Natural killer cell (primary cell): ENCODE results near the gene FGB. TPM values are rescaled to one million over a fixed set of nuclear protein-coding genes. Genes with fewer than 3 reads are reported as not detected.

Experiments
- ATAC-seq, 3 donors: fragments of 150-1000 bp in 2 of 3; fragments of 200-7000 bp in 1 of 3; cut with Tn5 transposase; 1 replicate in 1 of 3; 2 replicates in 2 of 3; pipeline ENCODE4 v1.10.0; 2021; ENCODE audit warnings: mild to moderate bottlenecking in 2 of 3, moderate library complexity in 2 of 3
- DNase-seq, 2 donors: peaks; one replicate each; pipeline versions ENCODE4 v3.0.0 to v3.0.0-alpha.2; 2013 to 2021; ENCODE audit warnings: mixed read lengths in 1 of 2
- H3K27ac ChIP-seq: one replicate; pipeline ENCODE4 v1.5.1; 2013; ENCODE audit warnings: mild to moderate bottlenecking, low read length
- H3K27me3 ChIP-seq: one replicate; pipeline ENCODE4 v1.6.1; 2013; ENCODE audit warnings: low read length; ENCODE audit not compliant: control insufficient read depth, insufficient read depth
- H3K36me3 ChIP-seq: one replicate; pipeline ENCODE4 v1.6.1; 2013; ENCODE audit warnings: low read length; ENCODE audit not compliant: control insufficient read depth, insufficient read depth
- H3K4me1 ChIP-seq: one replicate; pipeline ENCODE4 v1.6.1; 2013; ENCODE audit warnings: low read length; ENCODE audit not compliant: control insufficient read depth, insufficient read depth
- H3K4me3 ChIP-seq: one replicate; pipeline ENCODE4 v1.5.1; 2013; ENCODE audit warnings: low read length
- H3K9me3 ChIP-seq: one replicate; pipeline ENCODE4 v1.6.1; 2013; ENCODE audit warnings: low read length; ENCODE audit not compliant: control insufficient read depth, insufficient read depth
- H3K27ac Mint-ChIP-seq, 2 donors: one replicate each; pipeline ENCODE4 v1.8.0; 2022; ENCODE audit warnings: mild to moderate bottlenecking in 2 of 2, mixed read lengths in 2 of 2, moderate library complexity in 1 of 2
- H3K27me3 Mint-ChIP-seq, 2 donors: one replicate each; pipeline ENCODE4 v1.8.0; 2022; ENCODE audit warnings: low read depth in 2 of 2, mixed read lengths in 2 of 2
- H3K36me3 Mint-ChIP-seq: one replicate; pipeline ENCODE4 v1.8.0; 2022; ENCODE audit warnings: mixed read lengths
- H3K4me1 Mint-ChIP-seq, 2 donors: one replicate each; pipeline ENCODE4 v1.8.0; 2022; ENCODE audit warnings: mixed read lengths in 2 of 2
- H3K4me3 Mint-ChIP-seq: one replicate; pipeline ENCODE4 v1.8.0; 2022; ENCODE audit warnings: mild to moderate bottlenecking, moderate library complexity, mixed read lengths
- H3K9me3 Mint-ChIP-seq, 2 donors: one replicate each; pipeline ENCODE4 v1.8.0; 2022; ENCODE audit warnings: mixed read lengths in 2 of 2
- CTCF ChIP-seq: fragments of 200-600 bp; IDR thresholded peaks from one replicate; pipeline ENCODE4 v1.8.0; 2022; ENCODE audit warnings: antibody characterized with exemption
- WGBS: methylation state at CpG from one replicate; pipeline ENCODE4 v1.1.7; 2013; ENCODE audit warnings: missing lambda C conversion rate; ENCODE audit not compliant: insufficient coverage; 5-methylcytosine and 5-hydroxymethylcytosine counted together
- intact Hi-C: fragments of 100-400 bp; cut with micrococcal nuclease; formaldehyde crosslinking; loops from one replicate; pipeline ENCODE4 v1.14.2; 2022
- total RNA-seq, 4 donors: library from RNA; stranded (reverse); fragments of 120-200 nt in 1 of 4; gene quantifications; one replicate each; pipeline versions ENCODE4 v1.2.3 to v1.2.4, GENCODE V29; 2013 to 2022

The FGB gene
- total RNA-seq, 3 donors from 2014 or later (not counting 1 experiment from before 2014, with no cell fraction given): not detected

DNA sequence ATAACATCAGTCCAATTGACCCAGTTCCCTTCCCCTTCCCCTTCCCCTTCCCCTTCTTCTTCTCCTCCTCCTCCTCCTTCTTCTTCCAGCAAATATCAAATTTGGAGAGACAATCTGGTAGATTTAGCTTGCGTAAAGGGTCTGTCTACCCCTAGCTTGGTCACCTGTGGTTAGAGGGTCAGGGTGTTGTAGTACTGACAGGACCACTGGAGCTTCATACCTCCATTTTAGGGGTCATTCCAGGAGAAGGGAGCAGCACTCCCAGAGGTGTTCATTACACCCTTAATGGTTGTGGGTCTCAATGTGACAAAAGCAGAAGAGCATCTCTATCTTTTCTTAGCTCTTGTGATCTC, 3.7 kb upstream of the FGB start:
- peaks cover 2% of the 10 kb centered on the region for H3K27me3 ChIP-seq
- no peaks in the 10 kb centered on the region for H3K9me3 Mint-ChIP-seq
- no peak for TF ChIP-seq CTCF
- no peaks in the 10 kb centered on the region for H3K9me3 ChIP-seq
- intact Hi-C loops: no loop called here
- no peaks in the 10 kb centered on the region for H3K4me1 ChIP-seq
- no peaks in the 10 kb centered on the region for H3K4me1 Mint-ChIP-seq
- 86% methylated on average over 1 of the region's 1 CpG for WGBS
- ATAC-seq (no peak), DNase-seq (no peak)
- H3K4me3 Mint-ChIP-seq: no peak overlapping the region
- no peaks in the 10 kb centered on the region for H3K36me3 Mint-ChIP-seq
- no peak overlapping the region for H3K27ac ChIP-seq
- H3K36me3 ChIP-seq: no peaks in the 10 kb centered on the region
- no peak overlapping the region for H3K27ac Mint-ChIP-seq
- peaks cover 3 to 17% of the 10 kb centered on the region in 2 donors for H3K27me3 Mint-ChIP-seq
- no peak overlapping the region for H3K4me3 ChIP-seq

DNA sequence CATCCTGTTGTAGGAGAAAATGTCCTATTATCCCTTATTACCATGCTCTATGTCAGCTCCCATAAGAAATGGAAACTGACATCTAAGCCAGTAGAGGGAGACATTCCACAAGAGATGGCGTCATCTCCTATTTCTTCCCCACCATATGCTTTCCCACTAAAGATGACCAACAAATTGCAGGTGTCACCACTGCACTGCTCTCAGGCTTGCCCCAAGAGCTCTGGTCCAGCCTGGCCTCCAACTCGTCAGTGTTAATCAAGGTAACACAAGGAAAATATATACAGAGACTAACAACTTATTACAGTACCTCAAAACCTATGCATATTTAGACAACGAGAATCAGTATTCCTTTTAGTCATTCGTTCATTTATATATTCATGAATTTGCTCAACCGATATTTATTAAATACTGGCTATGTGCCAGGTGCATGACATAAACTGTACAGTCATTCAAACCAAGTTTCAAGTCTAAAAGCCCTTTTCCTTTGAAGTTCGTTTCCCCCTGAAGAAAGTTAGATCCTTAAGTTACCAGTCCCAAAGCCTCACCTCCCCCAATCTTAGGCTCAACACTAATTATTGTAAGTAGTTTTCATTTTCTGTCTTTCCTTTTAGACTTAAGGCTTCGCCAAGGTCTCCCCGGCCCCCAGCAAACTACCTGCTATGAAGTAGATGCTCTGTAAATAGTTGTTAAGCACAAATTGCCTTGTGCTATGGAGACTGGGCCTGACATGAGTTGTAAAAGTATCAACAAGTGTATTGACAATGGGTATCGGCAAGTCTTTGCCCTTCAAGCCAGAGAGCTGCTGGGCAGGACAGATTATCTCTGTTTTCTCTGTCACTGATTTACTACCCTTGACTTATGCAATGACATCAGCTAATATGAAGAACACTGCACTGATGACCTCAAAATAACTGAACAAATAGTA, 3.1 kb upstream of the FGB start:
- H3K4me1 ChIP-seq: no peaks in the 10 kb centered on the region
- H3K36me3 ChIP-seq: no peaks in the 10 kb centered on the region
- 77% methylated on average over 9 of the region's 9 CpGs for WGBS
- no peak for TF ChIP-seq CTCF
- H3K4me1 Mint-ChIP-seq: no peaks in the 10 kb centered on the region
- peaks cover 3 to 17% of the 10 kb centered on the region in 2 donors for H3K27me3 Mint-ChIP-seq
- H3K27me3 ChIP-seq: peaks cover 2% of the 10 kb centered on the region
- H3K9me3 Mint-ChIP-seq: no peaks in the 10 kb centered on the region
- H3K4me3 ChIP-seq: no peak overlapping the region
- DNase-seq (peak in 1 of 2 donors; percentile 36), ATAC-seq (no peak)
- H3K36me3 Mint-ChIP-seq: no peaks in the 10 kb centered on the region
- intact Hi-C loops: no loop called here
- H3K9me3 ChIP-seq: no peaks in the 10 kb centered on the region
- no peak overlapping the region for H3K27ac ChIP-seq
- no peak overlapping the region for H3K4me3 Mint-ChIP-seq
- no peak overlapping the region for H3K27ac Mint-ChIP-seq

DNA sequence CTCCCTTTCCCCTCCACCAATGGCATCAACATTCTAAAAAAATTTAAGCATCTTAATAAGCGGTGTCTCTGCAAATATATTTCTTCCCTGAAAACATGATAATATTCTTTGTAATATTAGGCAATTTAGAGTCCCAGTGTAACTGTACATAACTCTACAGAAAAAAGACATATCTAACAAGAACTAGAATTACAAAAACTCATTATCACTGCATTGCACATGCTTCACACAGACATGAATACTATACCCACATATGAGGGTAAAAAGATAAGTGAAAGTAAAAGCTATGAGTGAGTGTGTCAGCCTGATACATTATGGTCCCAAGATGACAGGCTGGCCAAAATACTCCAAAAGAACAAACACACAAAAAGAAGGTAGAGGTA, 2.4 kb upstream of the FGB start:
- no peak for TF ChIP-seq CTCF
- Mint-ChIP-seq H3K36me3 (no peaks in the 10 kb centered on the region), H3K27ac (no peak overlapping the region), H3K9me3 (no peaks in the 10 kb centered on the region), H3K4me1 (no peaks in the 10 kb centered on the region), H3K4me3 (no peak overlapping the region), H3K27me3 (peaks cover 3 to 17% of the 10 kb centered on the region in 2 donors)
- no peaks in the 10 kb centered on the region for H3K36me3 ChIP-seq
- no peaks in the 10 kb centered on the region for H3K9me3 ChIP-seq
- intact Hi-C loops: no loop called here
- no peaks in the 10 kb centered on the region for H3K4me1 ChIP-seq
- no CpG with 5 or more reads among the region's 1 CpG for WGBS
- ATAC-seq (no peak), DNase-seq (no peak)
- H3K27ac ChIP-seq: no peak overlapping the region
- H3K4me3 ChIP-seq: no peak overlapping the region
- H3K27me3 ChIP-seq: peaks cover 2% of the 10 kb centered on the region
